Head of caudate nucleus (tissue), 42 donors: ENCODE results near the gene ANXA8L1.
A peak's percentile ranks its signal among the peaks of the same experiment; 100 is the strongest.
"Not testable (repeated sequence)": the region's sequence is repeated elsewhere in the genome, so short reads cannot be mapped to it uniquely, and the experiment has no call there.

Experiments
- DNase-seq, 42 donors: peaks; one replicate each; pipeline versions ENCODE4 v3.0.0 to v3.0.0-alpha.2; 2020 to 2021; ENCODE audit warnings: mixed read lengths in 7 of 42
- intact Hi-C: fragments of 100-400 bp; cut with DNase I; formaldehyde crosslinking; loops from one replicate; pipeline ENCODE4 v1.15.0; 2022

The ANXA8L1 gene

GRCh38 chr10:46391422-46391821, 15.8 kb downstream of the ANXA8L1 start:
- intact Hi-C loops, DNase-seq: not testable (repeated sequence)

- DNase-seq, intact Hi-C loops: not testable (repeated sequence)
These were observed 21.1 kb downstream of the ANXA8L1 start for GRCh38 chr10:46396441-46397279.

GRCh38 chr10:46397767-46398166, 22.2 kb downstream of the ANXA8L1 start:
- DNase-seq, intact Hi-C loops: not testable (repeated sequence)

- DNase-seq: peak in 3 of 42 donors; percentile 29 to 39 (median 35)
- intact Hi-C loops: not testable (repeated sequence)
These were observed 22.8 kb downstream of the ANXA8L1 start for GRCh38 chr10:46398212-46398886.

DNA sequence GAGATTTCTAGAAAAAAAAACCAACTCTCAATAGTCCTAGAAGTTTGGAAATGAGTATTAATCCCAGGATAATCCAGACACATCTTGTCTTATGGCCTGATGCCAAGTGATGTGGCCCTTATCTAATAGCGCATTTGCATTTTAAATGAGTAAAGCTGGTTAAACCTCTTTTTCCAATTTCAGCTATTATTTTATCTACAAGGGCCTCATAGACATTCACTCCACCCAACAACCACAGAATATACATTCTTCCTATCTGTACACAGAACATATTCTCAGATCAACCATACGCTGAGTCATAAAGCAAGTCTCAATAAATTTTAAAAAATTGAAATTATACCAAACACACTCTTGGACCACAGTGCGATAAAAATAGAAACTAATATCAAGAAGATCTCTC, 34.0 kb downstream of the ANXA8L1 start:
- DNase-seq, intact Hi-C loops: not testable (repeated sequence)

GRCh38 chr10:46411123-46411522, 35.5 kb downstream of the ANXA8L1 start:
- intact Hi-C loops, DNase-seq: not testable (repeated sequence)

- DNase-seq, intact Hi-C loops: not testable (repeated sequence)
These were observed 37.1 kb downstream of the ANXA8L1 start for GRCh38 chr10:46412665-46413064.

GRCh38 chr10:46415291-46415690, 39.7 kb downstream of the ANXA8L1 start:
- DNase-seq, intact Hi-C loops: not testable (repeated sequence)

- intact Hi-C loops, DNase-seq: not testable (repeated sequence)
These were observed 42.7 kb downstream of the ANXA8L1 start for GRCh38 chr10:46418283-46418682.

DNA sequence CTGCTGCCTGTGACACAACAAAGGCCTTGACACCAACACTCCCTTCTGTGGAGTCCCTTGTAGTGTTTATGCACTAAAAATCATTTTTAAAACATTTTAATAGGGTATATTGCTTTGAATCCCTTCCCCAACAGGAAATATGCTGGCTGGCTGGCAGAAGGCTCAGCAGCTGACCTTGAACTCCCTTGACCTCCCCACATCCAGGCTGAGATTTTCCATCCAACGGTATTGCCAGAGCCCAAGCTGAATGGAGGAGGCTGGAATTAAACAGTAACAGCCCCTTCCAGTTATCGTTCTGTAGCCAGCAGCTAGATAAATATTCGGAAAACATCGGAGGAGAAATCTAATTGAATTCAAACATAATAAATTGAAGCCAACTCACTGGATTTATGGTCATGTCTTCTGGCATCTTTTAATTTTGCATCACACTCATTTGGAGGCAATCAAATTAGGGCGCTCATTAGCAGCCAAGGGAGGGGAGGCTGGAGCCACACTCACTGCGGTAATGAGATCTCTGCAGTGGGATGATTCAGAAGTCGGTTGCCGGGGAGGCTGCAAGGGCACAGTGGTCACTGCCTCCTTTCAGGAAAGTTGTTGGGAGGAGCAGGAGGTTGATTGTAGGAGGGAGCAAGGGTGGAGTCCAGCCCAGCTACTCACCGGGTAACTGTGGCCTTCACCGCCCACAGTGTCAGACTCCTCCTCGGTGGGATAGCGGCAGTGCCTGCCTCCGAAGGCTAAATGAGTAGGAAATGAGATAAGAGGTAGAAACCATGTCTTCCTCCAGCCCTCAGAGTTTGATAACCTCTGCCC, 44.2 kb downstream of the ANXA8L1 start:
- intact Hi-C loops: not testable (repeated sequence)

GRCh38 chr10:46423550-46423949, 48.0 kb downstream of the ANXA8L1 start:
- DNase-seq, intact Hi-C loops: not testable (repeated sequence)

More for the DNA sequence above, 44.2 kb downstream of the ANXA8L1 start:
- DNase-seq: not testable (repeated sequence)

DNA sequence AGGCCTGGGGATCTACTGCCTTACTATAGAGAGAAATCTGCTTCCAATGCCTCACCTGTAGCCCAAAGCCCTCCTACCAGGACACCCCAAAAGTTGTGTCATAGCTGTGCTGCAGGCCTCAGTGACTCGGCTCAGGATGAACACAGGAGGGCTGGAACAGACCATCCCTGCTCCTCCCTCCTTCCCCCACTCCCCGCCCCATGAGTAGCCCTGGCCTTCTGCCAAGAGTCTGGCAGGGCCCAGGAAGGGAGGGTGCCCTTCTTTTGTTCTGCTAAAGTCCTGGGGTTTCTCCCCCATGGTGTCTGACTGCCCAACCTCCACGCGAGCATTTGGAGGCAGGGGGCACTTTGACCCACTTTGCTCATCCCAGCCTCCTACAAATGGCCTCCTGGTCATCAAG, 65.4 kb downstream of the ANXA8L1 start:
- intact Hi-C loops: not testable (repeated sequence)
- DNase-seq: peak in 9 of 42 donors; percentile 4 to 25 (median 12)
